Lower leg skin (tissue), 3 donors: ENCODE results near the gene ZNF316.

Source experiments
- CTCF ChIP-seq, 3 donors: fragments of 450-650 bp; IDR thresholded peaks; one replicate each; pipeline ENCODE4 v1.5.1; 2016; ENCODE audit warnings: antibody characterized with exemption in 3 of 3, mild to moderate bottlenecking in 3 of 3, moderate library complexity in 2 of 3
- POLR2A ChIP-seq, 2 donors: fragments of 450-650 bp; IDR thresholded peaks; one replicate each; pipeline ENCODE4 v1.6.1; 2016 to 2017; ENCODE audit warnings: antibody characterized with exemption in 2 of 2, mild to moderate bottlenecking in 1 of 2, moderate library complexity in 1 of 2

DNA sequence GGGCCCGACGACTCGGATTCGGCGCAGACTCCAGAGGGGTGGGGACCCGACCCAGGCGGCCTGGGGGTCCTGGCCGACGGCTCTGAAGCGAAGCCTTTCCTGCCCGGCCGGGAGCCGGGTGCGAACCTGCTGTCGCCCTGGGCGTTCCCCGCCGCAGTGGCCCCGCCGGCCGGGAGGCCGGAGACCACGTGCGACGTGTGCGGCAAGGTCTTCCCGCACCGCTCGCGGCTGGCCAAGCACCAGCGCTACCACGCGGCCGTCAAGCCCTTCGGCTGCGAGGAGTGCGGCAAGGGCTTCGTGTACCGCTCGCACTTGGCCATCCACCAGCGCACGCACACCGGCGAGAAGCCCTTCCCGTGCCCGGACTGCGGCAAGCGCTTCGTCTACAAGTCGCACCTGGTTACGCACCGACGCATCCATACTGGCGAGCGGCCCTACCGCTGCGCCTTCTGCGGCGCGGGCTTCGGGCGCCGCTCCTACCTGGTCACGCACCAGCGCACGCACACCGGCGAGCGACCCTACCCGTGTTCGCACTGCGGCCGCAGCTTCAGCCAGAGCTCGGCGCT is 15.4 kb downstream of the ZNF316 start:
- TF ChIP-seq POLR2A (IDR thresholded peaks at IDR 0.05) (no peak), CTCF (IDR thresholded peaks at IDR 0.05) (no peak)
